Measurements from ENCODE around the gene HDHD3. TPM values are rescaled to one million over a fixed set of nuclear protein-coding genes. Genes with fewer than 3 reads are reported as not detected.

The HDHD3 gene
- total RNA-seq, 4 donors from 2014 or later: 37.1 to 67.7 (median 53.0) TPM

DNA sequence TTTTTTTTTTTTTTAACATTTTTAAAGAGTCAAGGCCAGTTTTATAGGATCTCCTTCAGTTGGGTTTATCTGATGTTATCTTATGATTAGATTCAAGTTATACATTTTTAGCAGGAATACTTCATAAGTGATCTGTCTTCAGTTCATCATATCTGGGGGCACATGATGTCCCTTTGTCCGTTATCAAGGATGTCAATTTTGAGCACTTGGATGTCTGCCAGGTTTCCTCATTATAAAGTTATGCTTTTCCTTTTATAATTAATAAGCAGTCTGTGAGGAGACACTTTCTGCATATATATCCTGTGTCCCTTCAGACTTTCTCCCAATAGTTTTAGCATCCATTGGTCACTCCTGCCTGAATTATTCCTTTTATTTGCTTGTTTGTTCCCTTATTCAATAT is 11.8 kb downstream of the HDHD3 start:
- no peak overlapping the region for H3K27ac ChIP-seq
- peaks cover 16 to 28% of the 10 kb centered on the region in 2 donors for H3K4me1 ChIP-seq
- intact Hi-C loops (cut with DNase I): no loop called here
- 72 to 83% methylated on average over 1 of the region's 1 CpG for WGBS, 2 donors
- H3K9me3 ChIP-seq: no peaks in the 10 kb centered on the region
- DNase-seq: no peak
- H3K36me3 ChIP-seq: no peaks in the 10 kb centered on the region
- no peaks in the 10 kb centered on the region for H3K27me3 ChIP-seq
- TF ChIP-seq POLR2A (IDR thresholded peaks at IDR 0.05): no peak
- TF ChIP-seq, protein P1, sequence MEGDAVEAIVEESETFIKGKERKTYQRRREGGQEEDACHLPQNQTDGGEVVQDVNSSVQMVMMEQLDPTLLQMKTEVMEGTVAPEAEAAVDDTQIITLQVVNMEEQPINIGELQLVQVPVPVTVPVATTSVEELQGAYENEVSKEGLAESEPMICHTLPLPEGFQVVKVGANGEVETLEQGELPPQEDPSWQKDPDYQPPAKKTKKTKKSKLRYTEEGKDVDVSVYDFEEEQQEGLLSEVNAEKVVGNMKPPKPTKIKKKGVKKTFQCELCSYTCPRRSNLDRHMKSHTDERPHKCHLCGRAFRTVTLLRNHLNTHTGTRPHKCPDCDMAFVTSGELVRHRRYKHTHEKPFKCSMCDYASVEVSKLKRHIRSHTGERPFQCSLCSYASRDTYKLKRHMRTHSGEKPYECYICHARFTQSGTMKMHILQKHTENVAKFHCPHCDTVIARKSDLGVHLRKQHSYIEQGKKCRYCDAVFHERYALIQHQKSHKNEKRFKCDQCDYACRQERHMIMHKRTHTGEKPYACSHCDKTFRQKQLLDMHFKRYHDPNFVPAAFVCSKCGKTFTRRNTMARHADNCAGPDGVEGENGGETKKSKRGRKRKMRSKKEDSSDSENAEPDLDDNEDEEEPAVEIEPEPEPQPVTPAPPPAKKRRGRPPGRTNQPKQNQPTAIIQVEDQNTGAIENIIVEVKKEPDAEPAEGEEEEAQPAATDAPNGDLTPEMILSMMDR (IDR thresholded peaks at IDR 0.05): no peak
- H3K4me3 ChIP-seq (replicated peaks in 1 of 3): no peak overlapping the region

DNA sequence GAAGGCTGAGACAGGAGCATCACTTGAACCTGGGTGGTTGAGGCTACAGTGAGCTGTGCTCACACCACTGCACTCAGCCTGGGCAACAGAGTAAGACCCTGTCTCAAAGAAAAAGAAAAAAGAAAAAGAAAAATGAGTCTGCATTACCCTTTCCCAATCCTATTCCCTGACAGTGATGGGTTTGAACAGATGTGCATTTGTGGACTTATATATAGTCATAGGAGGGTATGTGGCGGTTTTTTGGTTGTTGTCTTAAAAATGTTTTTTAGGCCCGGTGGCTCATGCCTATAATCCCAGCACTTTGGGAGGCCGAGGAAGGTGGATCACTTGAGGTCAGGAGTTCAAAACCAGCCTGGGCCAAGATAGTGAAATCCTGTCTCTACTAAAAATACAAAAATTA is 13.4 kb downstream of the HDHD3 start:
- TF ChIP-seq, protein P1 (IDR thresholded peaks at IDR 0.05): no peak
- no peak for TF ChIP-seq POLR2A (IDR thresholded peaks at IDR 0.05)
- peaks cover 16 to 28% of the 10 kb centered on the region in 2 donors for H3K4me1 ChIP-seq
- WGBS, 2 donors: 84 to 93% methylated on average over 3 of the region's 3 CpGs

DNA sequence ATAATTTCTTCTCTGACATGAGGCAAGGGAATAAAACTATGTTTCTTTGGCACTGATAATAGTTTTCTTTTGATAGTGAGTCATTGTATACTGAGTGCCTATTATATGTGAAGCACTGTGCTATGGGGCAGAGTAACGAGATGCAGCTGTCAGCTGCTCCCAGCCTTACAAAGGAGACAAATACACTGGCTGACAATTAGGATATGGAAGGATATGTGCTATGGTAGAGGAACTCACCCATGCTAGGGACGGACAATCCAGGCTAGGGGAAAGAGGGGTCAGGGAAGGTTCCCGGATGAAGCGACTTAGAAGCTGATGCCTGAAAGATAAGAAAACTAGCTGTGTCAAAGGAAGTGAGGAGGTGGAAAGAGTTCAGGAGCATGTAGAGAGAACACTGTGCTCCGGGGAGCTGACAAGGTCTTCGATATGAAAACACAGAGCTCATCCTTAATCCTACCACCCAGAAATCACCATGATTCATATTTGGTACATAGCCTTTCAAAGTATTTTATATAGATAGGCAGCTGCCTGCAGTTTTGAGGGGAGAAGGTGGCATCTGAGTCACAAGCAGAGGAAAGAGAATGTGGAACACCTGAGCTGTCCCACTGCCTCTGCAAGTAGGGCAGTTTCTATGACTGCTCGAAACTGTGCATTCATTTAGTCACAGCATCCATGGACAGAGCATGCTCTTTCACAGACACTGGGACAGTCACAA is 15.3 kb downstream of the HDHD3 start:
- no peak for DNase-seq
- H3K27me3 ChIP-seq: no peaks in the 10 kb centered on the region
- 72 to 75% methylated on average over 7 of the region's 7 CpGs for WGBS, 2 donors
- H3K36me3 ChIP-seq: no peaks in the 10 kb centered on the region
- peak overlapping the region; percentile 35 to 64 (median 51) for H3K27ac ChIP-seq
- TF ChIP-seq, protein P1 (IDR thresholded peaks at IDR 0.05): no peak
- TF ChIP-seq POLR2A (IDR thresholded peaks at IDR 0.05): no peak
- intact Hi-C loops (cut with DNase I): no loop called here
- no peak overlapping the region for H3K4me3 ChIP-seq (replicated peaks in 1 of 3)
- no peaks in the 10 kb centered on the region for H3K9me3 ChIP-seq
- H3K4me1 ChIP-seq: peaks cover 16 to 28% of the 10 kb centered on the region in 2 donors

More for the DNA sequence above, 13.4 kb downstream of the HDHD3 start:
- Histone ChIP-seq H3K36me3 (no peaks in the 10 kb centered on the region), H3K9me3 (no peaks in the 10 kb centered on the region), H3K4me3 (replicated peaks in 1 of 3) (no peak overlapping the region), H3K27me3 (no peaks in the 10 kb centered on the region), H3K27ac (peak overlapping the region; percentile 42 to 90 (median 57))
- intact Hi-C loops (cut with DNase I): no loop called here
- no peak for DNase-seq

DNA sequence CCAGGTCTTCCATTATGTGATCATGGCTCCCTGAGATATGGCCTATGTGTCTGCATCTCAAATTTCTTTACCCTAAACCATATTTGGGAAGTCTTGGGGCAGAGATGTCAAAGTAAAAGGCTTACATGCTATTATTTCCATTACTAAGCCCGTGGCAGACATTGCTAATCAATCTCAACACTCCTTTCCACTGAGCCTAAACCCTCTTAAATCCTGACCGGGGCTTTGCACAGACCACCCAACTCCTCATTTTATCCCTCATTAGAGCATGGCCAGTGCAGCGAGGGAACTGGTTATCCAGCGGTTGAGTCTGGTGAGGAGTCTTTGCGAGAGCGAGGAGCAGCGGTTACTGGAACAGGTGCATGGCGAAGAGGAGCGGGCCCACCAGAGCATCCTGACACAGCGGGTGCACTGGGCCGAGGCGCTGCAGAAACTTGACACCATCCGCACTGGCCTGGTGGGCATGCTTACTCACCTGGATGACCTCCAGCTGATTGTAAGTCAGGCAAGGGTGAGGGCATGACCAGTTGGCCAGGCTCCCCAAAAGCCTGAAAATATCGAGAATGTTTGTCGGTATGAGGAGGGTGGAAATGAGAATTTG is 16.4 kb downstream of the HDHD3 start:
- no peak for TF ChIP-seq POLR2A (IDR thresholded peaks at IDR 0.05)
- TF ChIP-seq, protein P1 (IDR thresholded peaks at IDR 0.05): no peak
- no peaks in the 10 kb centered on the region for H3K36me3 ChIP-seq

DNA sequence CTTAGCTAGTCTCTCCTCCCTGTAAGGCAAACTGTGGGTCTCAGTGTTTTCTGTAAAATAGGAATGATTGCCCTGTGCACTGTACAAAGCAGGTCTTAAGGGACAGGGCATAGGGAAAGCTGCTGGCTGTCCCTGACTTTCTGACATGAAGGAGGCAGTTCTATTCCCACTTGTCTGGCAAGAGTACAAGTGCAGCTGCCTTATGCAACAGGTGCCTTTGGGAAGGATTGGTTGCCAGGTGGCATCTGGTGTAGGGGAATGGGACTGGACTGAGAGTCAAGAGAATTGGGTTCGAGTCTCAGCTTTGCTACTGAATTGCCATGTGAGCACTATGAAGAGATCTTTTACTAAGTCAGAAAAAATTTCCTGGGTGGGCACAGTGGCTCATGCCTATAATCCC is 17.4 kb downstream of the HDHD3 start:
- intact Hi-C loops (cut with DNase I): no loop called here
- Histone ChIP-seq H3K9me3 (no peaks in the 10 kb centered on the region), H3K27me3 (no peaks in the 10 kb centered on the region), H3K4me1 (peaks cover 16 to 28% of the 10 kb centered on the region in 2 donors), H3K4me3 (replicated peaks in 1 of 3) (no peak overlapping the region), H3K36me3 (no peaks in the 10 kb centered on the region), H3K27ac (no peak overlapping the region)
- 62 to 100% methylated on average over 1 of the region's 1 CpG for WGBS, 2 donors
- DNase-seq: peak in 1 of 2 donors; percentile 37
- no peak for TF ChIP-seq POLR2A (IDR thresholded peaks at IDR 0.05)
- TF ChIP-seq, protein P1 (IDR thresholded peaks at IDR 0.05): no peak

More for the DNA sequence above, 16.4 kb downstream of the HDHD3 start:
- Histone ChIP-seq H3K4me3 (replicated peaks in 1 of 3) (no peak overlapping the region), H3K27ac (no peak overlapping the region), H3K9me3 (no peaks in the 10 kb centered on the region), H3K27me3 (no peaks in the 10 kb centered on the region), H3K4me1 (peaks cover 16 to 28% of the 10 kb centered on the region in 2 donors)
- DNase-seq: no peak
- 91 to 93% methylated on average over 15 of the region's 15 CpGs for WGBS, 2 donors
- intact Hi-C loops (cut with DNase I): no loop called here

All from thyroid gland (tissue), 4 donors.